Stimulated activated CD4-positive, alpha-beta T cell treated with anti-CD3 and anti-CD28 coated beads, Interleukin-12 subunit alpha, Interleukin-12 subunit beta, amount 100 ng/mL, for 4 hours (primary cell): ENCODE results near the gene CYP2E1.
"Not testable (repeated sequence)": the region's sequence is repeated elsewhere in the genome, so short reads cannot be mapped to it uniquely, and the experiment has no call there.

Source experiments
- DNase-seq: peaks from one replicate; pipeline ENCODE4 v3.0.0-alpha.2; 2020

Gene CYP2E1

GRCh38 chr10:133573460-133573859 is 46.3 kb downstream of the CYP2E1 start:
- not testable (repeated sequence) for DNase-seq

- not testable (repeated sequence) for DNase-seq
Observed at GRCh38 chr10:133577037-133577436, 49.9 kb downstream of the CYP2E1 start.
